MM.1S (cell line): ENCODE measurements around the gene CCN5.

Source experiments
- EZH2 ChIP-seq: fragments of 300-600 bp; sonication (generic); optimal IDR thresholded peaks from 2 replicates; pipeline ENCODE3; 2017; ENCODE audit warnings: low read depth, mild to moderate bottlenecking, antibody characterized with exemption, low read length, mixed read lengths
- TF ChIP-seq, protein P1 (sequence below): fragments of 300-600 bp; sonication (generic); IDR thresholded peaks from 2 replicates; pipeline ENCODE4 v1.5.1; 2016; ENCODE audit warnings: antibody characterized with exemption, low read length, mixed read lengths

DNA sequence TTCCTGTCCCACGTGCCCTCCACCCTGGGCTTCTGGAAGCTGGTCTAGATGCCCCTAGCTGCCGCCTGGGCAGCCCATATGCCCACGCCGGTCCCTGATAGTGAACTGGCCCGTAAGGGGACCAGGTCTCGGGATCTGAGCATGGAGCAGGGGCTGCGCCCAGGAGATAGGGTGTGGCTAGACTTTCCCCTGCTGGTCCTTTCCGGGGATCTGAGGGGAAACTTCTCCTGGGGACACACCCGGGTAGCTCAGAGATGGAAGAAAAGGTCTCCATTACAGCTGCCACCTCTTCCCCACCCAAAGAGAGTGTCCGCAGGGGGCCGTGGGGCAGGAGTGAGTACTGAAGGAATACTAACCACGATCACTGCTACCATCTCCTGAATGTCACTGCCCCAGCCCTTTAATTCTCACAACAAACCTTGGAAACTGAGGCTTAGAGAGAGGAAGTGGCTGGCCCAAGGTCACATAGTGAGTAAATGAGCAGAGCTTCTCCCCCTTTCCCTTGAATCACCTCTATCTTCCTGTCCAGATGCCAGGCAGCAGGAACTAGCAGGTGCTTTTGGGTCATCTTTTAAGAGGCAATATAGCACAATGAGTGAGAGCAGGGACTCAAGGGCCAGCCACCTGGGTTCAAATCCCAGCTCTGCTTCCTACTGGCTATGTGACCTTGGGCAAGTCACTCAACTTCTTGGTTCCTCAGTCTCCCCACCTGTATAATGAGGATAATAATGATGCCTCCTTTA, 11.8 kb upstream of the CCN5 start:
- TF ChIP-seq, protein P1, sequence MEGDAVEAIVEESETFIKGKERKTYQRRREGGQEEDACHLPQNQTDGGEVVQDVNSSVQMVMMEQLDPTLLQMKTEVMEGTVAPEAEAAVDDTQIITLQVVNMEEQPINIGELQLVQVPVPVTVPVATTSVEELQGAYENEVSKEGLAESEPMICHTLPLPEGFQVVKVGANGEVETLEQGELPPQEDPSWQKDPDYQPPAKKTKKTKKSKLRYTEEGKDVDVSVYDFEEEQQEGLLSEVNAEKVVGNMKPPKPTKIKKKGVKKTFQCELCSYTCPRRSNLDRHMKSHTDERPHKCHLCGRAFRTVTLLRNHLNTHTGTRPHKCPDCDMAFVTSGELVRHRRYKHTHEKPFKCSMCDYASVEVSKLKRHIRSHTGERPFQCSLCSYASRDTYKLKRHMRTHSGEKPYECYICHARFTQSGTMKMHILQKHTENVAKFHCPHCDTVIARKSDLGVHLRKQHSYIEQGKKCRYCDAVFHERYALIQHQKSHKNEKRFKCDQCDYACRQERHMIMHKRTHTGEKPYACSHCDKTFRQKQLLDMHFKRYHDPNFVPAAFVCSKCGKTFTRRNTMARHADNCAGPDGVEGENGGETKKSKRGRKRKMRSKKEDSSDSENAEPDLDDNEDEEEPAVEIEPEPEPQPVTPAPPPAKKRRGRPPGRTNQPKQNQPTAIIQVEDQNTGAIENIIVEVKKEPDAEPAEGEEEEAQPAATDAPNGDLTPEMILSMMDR, result no peak
- TF ChIP-seq EZH2, result no peak
